HepG2 (cell line): ENCODE data around the gene RUVBL1. TPM values are rescaled to one million over a fixed set of nuclear protein-coding genes. Genes with fewer than 3 reads are reported as not detected.

ENCODE experiments used
- ATF1 ChIP-seq: IDR thresholded peaks from 2 replicates; pipeline ENCODE4 v1.6.1; 2016; ENCODE audit warnings: mild to moderate bottlenecking, control low read depth
- CEBPZ ChIP-seq: IDR thresholded peaks from 2 replicates; pipeline ENCODE4 v1.6.1; 2012; ENCODE audit warnings: low read length, improper control_type of control experiment
- ELF1 ChIP-seq: sonication (generic); formaldehyde crosslinking; IDR thresholded peaks from 2 replicates; pipeline ENCODE4 v1.4.0; 2020; ENCODE audit warnings: missing genetic modification reagents
- HOXA5 ChIP-seq: sonication (generic); formaldehyde crosslinking; IDR thresholded peaks from 2 replicates; pipeline ENCODE4 v1.4.0; 2020; ENCODE audit warnings: missing genetic modification reagents
- MIER3 ChIP-seq: IDR thresholded peaks from 2 replicates; pipeline ENCODE4 v1.6.1; 2016; ENCODE audit warnings: missing compliant biosample characterization, borderline replicate concordance
- NR1H2 ChIP-seq: sonication (generic); formaldehyde crosslinking; IDR thresholded peaks from 2 replicates; pipeline ENCODE4 v1.8.1; 2022; ENCODE audit warnings: low read depth, missing genetic modification reagents, borderline replicate concordance
- SMAD1 ChIP-seq: sonication (generic); formaldehyde crosslinking; IDR thresholded peaks from 2 replicates; pipeline ENCODE4 v1.4.0; 2020; ENCODE audit warnings: missing genetic modification reagents, low read depth, mild to moderate bottlenecking, borderline replicate concordance
- SRSF9 ChIP-seq: fragments of 200-400 bp; formaldehyde crosslinking; IDR thresholded peaks from 2 replicates; pipeline ENCODE4 v1.6.1; 2018; ENCODE audit warnings: borderline replicate concordance, mild to moderate bottlenecking, low read depth, low read length; ENCODE audit not compliant: insufficient read depth, poor library complexity, severe bottlenecking
- SSRP1 ChIP-seq: IDR thresholded peaks from 2 replicates; pipeline ENCODE4 v1.6.1; 2016; ENCODE audit warnings: control low read depth
- TCF12 ChIP-seq, 2 experiments: fragments of 450-650 bp in 1 of 2; sonication (generic) in 1 of 2; formaldehyde crosslinking in 1 of 2; IDR thresholded peaks; 2 replicates each; pipeline versions ENCODE4 v1.6.1 to v1.8.0; 2017 to 2022; ENCODE audit warnings: antibody characterized with exemption in 1 of 2, mild to moderate bottlenecking in 1 of 2, missing genetic modification reagents in 1 of 2, moderate library complexity in 1 of 2
- TFDP1 ChIP-seq: IDR thresholded peaks from 2 replicates; pipeline ENCODE4 v1.6.1; 2016; ENCODE audit warnings: missing compliant biosample characterization, missing genetic modification reagents, borderline replicate concordance
- ZNF414 ChIP-seq: sonication (generic); formaldehyde crosslinking; IDR thresholded peaks from 2 replicates; pipeline ENCODE4 v1.5.0; 2020; ENCODE audit warnings: missing genetic modification reagents
- ZNF546 ChIP-seq: sonication (generic); formaldehyde crosslinking; conservative IDR thresholded peaks from 2 replicates; pipeline ENCODE4 v1.8.1; 2023; ENCODE audit warnings: mild to moderate bottlenecking, missing genetic modification reagents
- ZNF557 ChIP-seq: sonication (generic); formaldehyde crosslinking; IDR thresholded peaks from 2 replicates; pipeline ENCODE4 v1.4.0; 2020; ENCODE audit warnings: missing genetic modification reagents
- ZNF878 ChIP-seq: sonication (generic); formaldehyde crosslinking; IDR thresholded peaks from 2 replicates; pipeline ENCODE4 v1.8.1; 2023; ENCODE audit warnings: mild to moderate bottlenecking, missing genetic modification reagents, moderate library complexity
- polyA plus RNA-seq, 8 experiments: library from polyadenylated mRNA; depleted of rRNA in 3 of 8; stranded (reverse) in 7 of 8; unstranded in 1 of 8; fragments of >200 nt; fragmentation: Illumina TruSeq in 4 of 8; extraction: Trizol in 4 of 8; gene quantifications; 2 replicates each; pipeline versions ENCODE4 v1.2.1 to v1.2.3, GENCODE V29; 2011 to 2016; ENCODE audit warnings: low read depth in 4 of 8, missing spikeins in 1 of 8, mixed read lengths in 1 of 8; ENCODE audit not compliant: insufficient read depth in 1 of 8
- total RNA-seq, 5 experiments: library from RNA; depleted of rRNA; stranded (reverse); fragments of >200 nt; fragmentation: Illumina TruSeq; extraction: Trizol; gene quantifications; 2 replicates each; pipeline ENCODE4 v1.2.3, GENCODE V29; 2016; ENCODE audit warnings: low read depth in 1 of 5
- TF ChIP-seq, protein P1 (sequence below): sonication (generic); formaldehyde crosslinking; IDR thresholded peaks from 2 replicates; pipeline ENCODE4 v1.4.0; 2020; ENCODE audit warnings: missing genetic modification reagents, borderline replicate concordance
- TF ChIP-seq, protein P2 (sequence below): sonication (generic); formaldehyde crosslinking; IDR thresholded peaks from 2 replicates; pipeline ENCODE4 v1.8.0; 2022; ENCODE audit warnings: mild to moderate bottlenecking, missing genetic modification reagents; ENCODE audit not compliant: insufficient replicate concordance

The RUVBL1 gene
- total and polyA plus RNA-seq, 2 of the 13 experiments (the other 11 are each of a cell fraction or from before 2014, with no cell fraction given) = 32.7 to 86.3 TPM

DNA sequence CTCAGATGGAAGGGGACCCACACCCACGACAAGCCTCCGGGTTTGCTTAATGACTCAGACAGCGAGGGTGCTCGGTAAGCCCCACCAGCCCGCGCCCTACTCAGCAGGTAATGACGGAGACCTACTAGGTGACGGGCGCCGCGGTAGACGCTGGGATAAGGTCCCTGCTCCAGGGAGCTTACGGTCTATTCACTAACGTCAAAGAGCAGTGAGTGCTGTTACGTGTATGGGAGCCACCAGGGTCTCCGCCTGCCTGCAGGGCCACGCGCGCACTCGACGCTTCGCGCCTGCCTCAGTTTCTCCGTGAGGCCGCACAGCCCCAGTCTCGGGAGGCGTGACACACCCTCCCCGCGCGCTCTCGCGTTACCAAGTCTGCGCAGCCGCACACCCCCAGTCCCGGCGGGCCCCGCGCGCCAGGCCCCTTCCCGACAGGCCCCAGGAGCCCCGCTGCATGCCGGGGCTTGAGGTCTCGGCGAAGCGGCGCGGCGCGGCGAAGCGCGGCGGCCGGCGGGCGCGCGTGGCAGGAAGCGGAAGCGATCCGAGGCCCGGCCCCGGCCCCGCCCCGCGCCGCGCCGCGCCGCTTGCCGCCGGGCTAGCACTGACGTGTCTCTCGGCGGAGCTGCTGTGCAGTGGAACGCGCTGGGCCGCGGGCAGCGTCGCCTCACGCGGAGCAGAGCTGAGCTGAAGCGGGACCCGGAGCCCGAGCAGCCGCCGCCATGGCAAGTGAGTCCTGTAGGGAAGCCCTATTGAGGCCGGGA is 71.6 kb downstream of the RUVBL1 start, which contains the start of gene SEC61A1 (continued):
- TF ChIP-seq ELF1 (CRISPR knock-in tag) (peak; percentile 69; the same call in 1 of the 2 replicates), TCF12 (IDR thresholded peaks at IDR 0.05) (no peak), TCF12 (CRISPR knock-in tag; IDR thresholded peaks at IDR 0.05) (no peak), SMAD1 (CRISPR knock-in tag) (peak; percentile 80; the same call in 1 of the 2 replicates), SSRP1 (peak; percentile 62; the same call in 1 of the 2 replicates), NR1H2 (CRISPR knock-in tag) (0 out of 2 replicates have a peak, but pooled peaks have one; percentile 63), CEBPZ (no peak), ZNF546 (CRISPR knock-in tag) (no peak), ZNF878 (CRISPR knock-in tag) (0 out of 2 replicates have a peak, but pooled peaks have one; percentile 9), HOXA5 (CRISPR knock-in tag) (no peak), MIER3 (peak; percentile 38; the same call in 1 of the 2 replicates), ZNF414 (CRISPR knock-in tag) (peak; percentile 95), ATF1 (CRISPR knock-in tag) (no peak), ZNF557 (CRISPR knock-in tag) (no peak), TFDP1 (CRISPR knock-in tag) (peak; percentile 81; the same call in 1 of the 2 replicates), SRSF9 (no peak)
- TF ChIP-seq, protein P1, sequence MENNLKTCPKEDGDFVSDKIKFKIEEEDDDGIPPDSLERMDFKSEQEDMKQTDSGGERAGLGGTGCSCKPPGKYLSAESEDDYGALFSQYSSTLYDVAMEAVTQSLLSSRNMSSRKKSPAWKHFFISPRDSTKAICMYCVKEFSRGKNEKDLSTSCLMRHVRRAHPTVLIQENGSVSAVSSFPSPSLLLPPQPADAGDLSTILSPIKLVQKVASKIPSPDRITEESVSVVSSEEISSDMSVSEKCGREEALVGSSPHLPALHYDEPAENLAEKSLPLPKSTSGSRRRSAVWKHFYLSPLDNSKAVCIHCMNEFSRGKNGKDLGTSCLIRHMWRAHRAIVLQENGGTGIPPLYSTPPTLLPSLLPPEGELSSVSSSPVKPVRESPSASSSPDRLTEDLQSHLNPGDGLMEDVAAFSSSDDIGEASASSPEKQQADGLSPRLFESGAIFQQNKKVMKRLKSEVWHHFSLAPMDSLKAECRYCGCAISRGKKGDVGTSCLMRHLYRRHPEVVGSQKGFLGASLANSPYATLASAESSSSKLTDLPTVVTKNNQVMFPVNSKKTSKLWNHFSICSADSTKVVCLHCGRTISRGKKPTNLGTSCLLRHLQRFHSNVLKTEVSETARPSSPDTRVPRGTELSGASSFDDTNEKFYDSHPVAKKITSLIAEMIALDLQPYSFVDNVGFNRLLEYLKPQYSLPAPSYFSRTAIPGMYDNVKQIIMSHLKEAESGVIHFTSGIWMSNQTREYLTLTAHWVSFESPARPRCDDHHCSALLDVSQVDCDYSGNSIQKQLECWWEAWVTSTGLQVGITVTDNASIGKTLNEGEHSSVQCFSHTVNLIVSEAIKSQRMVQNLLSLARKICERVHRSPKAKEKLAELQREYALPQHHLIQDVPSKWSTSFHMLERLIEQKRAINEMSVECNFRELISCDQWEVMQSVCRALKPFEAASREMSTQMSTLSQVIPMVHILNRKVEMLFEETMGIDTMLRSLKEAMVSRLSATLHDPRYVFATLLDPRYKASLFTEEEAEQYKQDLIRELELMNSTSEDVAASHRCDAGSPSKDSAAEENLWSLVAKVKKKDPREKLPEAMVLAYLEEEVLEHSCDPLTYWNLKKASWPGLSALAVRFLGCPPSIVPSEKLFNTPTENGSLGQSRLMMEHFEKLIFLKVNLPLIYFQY (CRISPR knock-in tag) = no peak
- TF ChIP-seq, protein P2, sequence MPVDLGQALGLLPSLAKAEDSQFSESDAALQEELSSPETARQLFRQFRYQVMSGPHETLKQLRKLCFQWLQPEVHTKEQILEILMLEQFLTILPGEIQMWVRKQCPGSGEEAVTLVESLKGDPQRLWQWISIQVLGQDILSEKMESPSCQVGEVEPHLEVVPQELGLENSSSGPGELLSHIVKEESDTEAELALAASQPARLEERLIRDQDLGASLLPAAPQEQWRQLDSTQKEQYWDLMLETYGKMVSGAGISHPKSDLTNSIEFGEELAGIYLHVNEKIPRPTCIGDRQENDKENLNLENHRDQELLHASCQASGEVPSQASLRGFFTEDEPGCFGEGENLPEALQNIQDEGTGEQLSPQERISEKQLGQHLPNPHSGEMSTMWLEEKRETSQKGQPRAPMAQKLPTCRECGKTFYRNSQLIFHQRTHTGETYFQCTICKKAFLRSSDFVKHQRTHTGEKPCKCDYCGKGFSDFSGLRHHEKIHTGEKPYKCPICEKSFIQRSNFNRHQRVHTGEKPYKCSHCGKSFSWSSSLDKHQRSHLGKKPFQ (CRISPR knock-in tag) = no peak
